Body of pancreas (tissue), 4 donors: ENCODE data around the gene ZCCHC3.

Source experiments
- POLR2A ChIP-seq, 3 donors: fragments of 450-650 bp; IDR thresholded peaks; one replicate each; pipeline ENCODE4 v1.6.1; 2016; ENCODE audit warnings: antibody characterized with exemption in 3 of 3, mild to moderate bottlenecking in 2 of 3
- TF ChIP-seq, protein P1 (sequence below), 7 experiments: fragments of 450-650 bp in 4 of 7; fragments of 200-600 bp in 3 of 7; sonication (generic) in 3 of 7; IDR thresholded peaks; one replicate each; pipeline ENCODE4 v1.5.1; 2016 to 2019; ENCODE audit warnings: antibody characterized with exemption in 7 of 7

DNA sequence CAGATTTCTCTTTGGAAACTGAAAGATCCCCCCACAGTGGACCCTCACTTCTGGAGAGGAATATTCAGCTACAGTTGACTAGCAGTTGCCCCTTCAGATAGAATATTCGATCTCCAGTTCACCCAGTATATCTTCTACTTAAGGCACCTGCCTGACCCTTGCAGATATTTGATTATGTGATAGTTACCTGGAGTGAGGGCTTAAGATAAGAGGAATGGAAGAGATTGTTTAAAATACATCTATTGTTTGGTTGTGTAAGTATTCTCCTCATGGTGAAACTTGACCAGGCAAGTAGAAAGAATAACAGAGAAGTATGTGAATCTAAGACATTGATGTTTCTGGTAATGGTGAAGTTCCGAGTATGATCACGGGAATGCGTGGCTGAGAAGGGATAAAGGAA is 1.6 kb upstream of the ZCCHC3 start:
- TF ChIP-seq, protein P1, sequence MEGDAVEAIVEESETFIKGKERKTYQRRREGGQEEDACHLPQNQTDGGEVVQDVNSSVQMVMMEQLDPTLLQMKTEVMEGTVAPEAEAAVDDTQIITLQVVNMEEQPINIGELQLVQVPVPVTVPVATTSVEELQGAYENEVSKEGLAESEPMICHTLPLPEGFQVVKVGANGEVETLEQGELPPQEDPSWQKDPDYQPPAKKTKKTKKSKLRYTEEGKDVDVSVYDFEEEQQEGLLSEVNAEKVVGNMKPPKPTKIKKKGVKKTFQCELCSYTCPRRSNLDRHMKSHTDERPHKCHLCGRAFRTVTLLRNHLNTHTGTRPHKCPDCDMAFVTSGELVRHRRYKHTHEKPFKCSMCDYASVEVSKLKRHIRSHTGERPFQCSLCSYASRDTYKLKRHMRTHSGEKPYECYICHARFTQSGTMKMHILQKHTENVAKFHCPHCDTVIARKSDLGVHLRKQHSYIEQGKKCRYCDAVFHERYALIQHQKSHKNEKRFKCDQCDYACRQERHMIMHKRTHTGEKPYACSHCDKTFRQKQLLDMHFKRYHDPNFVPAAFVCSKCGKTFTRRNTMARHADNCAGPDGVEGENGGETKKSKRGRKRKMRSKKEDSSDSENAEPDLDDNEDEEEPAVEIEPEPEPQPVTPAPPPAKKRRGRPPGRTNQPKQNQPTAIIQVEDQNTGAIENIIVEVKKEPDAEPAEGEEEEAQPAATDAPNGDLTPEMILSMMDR (IDR thresholded peaks at IDR 0.05): no peak
- TF ChIP-seq POLR2A (IDR thresholded peaks at IDR 0.05): no peak
